Lower lobe of right lung (tissue), 2 donors: ENCODE results near the gene NXN. TPM values are rescaled to one million over a fixed set of nuclear protein-coding genes. Genes with fewer than 3 reads are reported as not detected.
A peak's percentile ranks its signal among the peaks of the same experiment; 100 is the strongest.
"Not testable (repeated sequence)": the region's sequence is repeated elsewhere in the genome, so short reads cannot be mapped to it uniquely, and the experiment has no call there.

ENCODE experiments used
- ATAC-seq, 2 donors: fragments of 200-7000 bp; cut with Tn5 transposase; one replicate each; pipeline ENCODE4 v1.9.1; 2020 to 2022; ENCODE audit warnings: mild to moderate bottlenecking in 2 of 2, moderate library complexity in 2 of 2
- DNase-seq: peaks from one replicate; pipeline ENCODE4 v3.0.0-alpha.2; 2020
- H3K27ac ChIP-seq: fragments of 200-600 bp; one replicate; pipeline ENCODE4 v1.8.0; 2022
- H3K27me3 ChIP-seq: fragments of 200-600 bp; one replicate; pipeline ENCODE4 v1.8.0; 2022; ENCODE audit warnings: low read depth
- H3K36me3 ChIP-seq: fragments of 200-600 bp; one replicate; pipeline ENCODE4 v1.8.0; 2022; ENCODE audit warnings: mild to moderate bottlenecking
- H3K4me1 ChIP-seq: fragments of 200-600 bp; one replicate; pipeline ENCODE4 v1.8.0; 2022
- H3K4me3 ChIP-seq: fragments of 200-600 bp; one replicate; pipeline ENCODE4 v1.8.0; 2022; ENCODE audit warnings: mild to moderate bottlenecking
- H3K9me3 ChIP-seq: fragments of 200-600 bp; one replicate; pipeline ENCODE4 v1.8.0; 2022
- CTCF ChIP-seq: fragments of 200-600 bp; IDR thresholded peaks from one replicate; pipeline ENCODE4 v1.8.0; 2022; ENCODE audit warnings: antibody characterized with exemption, mild to moderate bottlenecking
- intact Hi-C: fragments of 100-400 bp; cut with DNase I; formaldehyde crosslinking; loops from one replicate; pipeline ENCODE4 v1.11.0; 2022
- total RNA-seq: library from RNA; stranded (reverse); fragmentation: NEBNext Ultra II Directional; extraction: Animal tissue kit (Norgen Biotek cat#: 25700); gene quantifications from one replicate; pipeline ENCODE4 v1.2.1, GENCODE V29; 2021
- donor health status: DM: no; HTN: yes; CAD: no; lungs with severe emphysema.

The NXN gene
- total RNA-seq, 1 donor from 2014 or later, result 42.6 TPM

GRCh38 chr17:838486-838885 lies 141.1 kb downstream of the NXN start:
- Histone ChIP-seq H3K36me3 (no peaks in the 10 kb centered on the region), H3K27me3 (no peaks in the 10 kb centered on the region), H3K4me1 (no peaks in the 10 kb centered on the region), H3K27ac (no peak overlapping the region), H3K9me3 (no peaks in the 10 kb centered on the region), H3K4me3 (no peak overlapping the region)
- TF ChIP-seq CTCF, result no peak
- intact Hi-C loops, result no loop called here
- no peak for DNase-seq
- ATAC-seq, result no peak

- Histone ChIP-seq H3K36me3 (no peaks in the 10 kb centered on the region), H3K4me1 (no peaks in the 10 kb centered on the region), H3K27me3 (no peaks in the 10 kb centered on the region), H3K4me3 (no peak overlapping the region), H3K27ac (no peak overlapping the region), H3K9me3 (no peaks in the 10 kb centered on the region)
- ATAC-seq (no peak), DNase-seq (no peak)
- intact Hi-C loops, result no loop called here
- TF ChIP-seq CTCF, result no peak
Observed at GRCh38 chr17:836151-836550, 143.4 kb downstream of the NXN start.

- not testable (repeated sequence) for H3K27me3 ChIP-seq, ATAC-seq
Observed at GRCh38 chr17:835721-836120, 143.9 kb downstream of the NXN start.

GRCh38 chr17:835263-835662 lies 144.3 kb downstream of the NXN start:
- no peaks in the 10 kb centered on the region for H3K4me1 ChIP-seq
- H3K4me3 ChIP-seq, result no peak overlapping the region
- no peak for TF ChIP-seq CTCF
- peak; percentile 48 to 50 for ATAC-seq
- no peaks in the 10 kb centered on the region for H3K36me3 ChIP-seq
- H3K27ac ChIP-seq, result no peak overlapping the region
- H3K9me3 ChIP-seq, result no peaks in the 10 kb centered on the region
- H3K27me3 ChIP-seq, result no peaks in the 10 kb centered on the region
- intact Hi-C loops, result no loop called here
- no peak for DNase-seq

More at GRCh38 chr17:835721-836120, 143.9 kb downstream of the NXN start:
- H3K4me1 ChIP-seq, H3K27ac ChIP-seq, DNase-seq, H3K4me3 ChIP-seq, H3K36me3 ChIP-seq, intact Hi-C loops, H3K9me3 ChIP-seq: not testable (repeated sequence)

GRCh38 chr17:834136-834535 lies 145.4 kb downstream of the NXN start:
- Histone ChIP-seq H3K4me1 (no peaks in the 10 kb centered on the region), H3K36me3 (no peaks in the 10 kb centered on the region), H3K27me3 (no peaks in the 10 kb centered on the region), H3K9me3 (no peaks in the 10 kb centered on the region), H3K4me3 (no peak overlapping the region), H3K27ac (no peak overlapping the region)
- intact Hi-C loops, result no loop called here
- TF ChIP-seq CTCF, result no peak
- no peak for ATAC-seq
- no peak for DNase-seq

GRCh38 chr17:830950-831349 lies 148.6 kb downstream of the NXN start:
- H3K27me3 ChIP-seq, result no peaks in the 10 kb centered on the region
- H3K9me3 ChIP-seq, result no peaks in the 10 kb centered on the region
- no peak overlapping the region for H3K4me3 ChIP-seq
- no peaks in the 10 kb centered on the region for H3K36me3 ChIP-seq
- no peak for ATAC-seq
- H3K27ac ChIP-seq, result no peak overlapping the region
- intact Hi-C loops, result no loop called here
- H3K4me1 ChIP-seq, result no peaks in the 10 kb centered on the region
- no peak for DNase-seq
- TF ChIP-seq CTCF, result no peak
